Body of pancreas (tissue), 4 donors: ENCODE data around the gene RTRAF. TPM values are rescaled to one million over a fixed set of nuclear protein-coding genes. Genes with fewer than 3 reads are reported as not detected.

Experiments
- ATAC-seq: fragments of 150-250 bp; one replicate; pipeline ENCODE4 v1.9.1; 2016
- DNase-seq, 4 donors: peaks; one replicate each; pipeline ENCODE4 v3.0.0-alpha.2; 2019
- H3K27ac ChIP-seq, 4 donors: fragments of 200-600 bp; sonication (generic); 1 replicate in 3 of 4; 2 replicates in 1 of 4; pipeline versions ENCODE4 v1.5.1 to v1.6.1; 2016 to 2019; ENCODE audit warnings: mild to moderate bottlenecking in 1 of 4, mixed read lengths in 1 of 4, moderate library complexity in 1 of 4
- H3K27me3 ChIP-seq, 2 donors: fragments of 200-600 bp; sonication (generic); one replicate each; pipeline ENCODE4 v1.6.0; 2016; ENCODE audit warnings: mild to moderate bottlenecking in 1 of 2
- H3K36me3 ChIP-seq, 2 donors: fragments of 200-600 bp; sonication (generic); replicated peaks in 1 of 2; 2 replicates each; pipeline ENCODE4 v1.5.1; 2016; ENCODE audit warnings: low read depth in 2 of 2; ENCODE audit not compliant: insufficient read depth in 1 of 2
- H3K4me1 ChIP-seq: fragments of 200-600 bp; sonication (generic); one replicate; pipeline ENCODE4 v1.6.0; 2016
- H3K4me3 ChIP-seq, 2 donors: fragments of 200-600 bp; sonication (generic); 1 replicate in 1 of 2; 2 replicates in 1 of 2; pipeline ENCODE4 v1.5.1; 2016 to 2019
- H3K9me3 ChIP-seq, 3 donors: fragments of 200-600 bp; sonication (generic); 1 replicate in 2 of 3; 2 replicates in 1 of 3; pipeline ENCODE4 v1.5.1; 2016
- POLR2A ChIP-seq, 3 donors: fragments of 450-650 bp; IDR thresholded peaks; one replicate each; pipeline ENCODE4 v1.6.1; 2016; ENCODE audit warnings: antibody characterized with exemption in 3 of 3, mild to moderate bottlenecking in 2 of 3
- WGBS, 2 donors: methylation state at CpG; one replicate each; pipeline ENCODE4 v1.1.5; 2017; 5-methylcytosine and 5-hydroxymethylcytosine counted together
- intact Hi-C: fragments of 100-400 bp; cut with DNase I; formaldehyde crosslinking; loops from one replicate; pipeline ENCODE4 v1.15.1; 2023
- total RNA-seq, 2 donors: library from RNA; depleted of rRNA; stranded (reverse); fragments of >200 nt; gene quantifications; one replicate each; pipeline ENCODE4 v1.1.0, GENCODE V29; 2016
- TF ChIP-seq, protein P1 (sequence below), 7 experiments: fragments of 450-650 bp in 4 of 7; fragments of 200-600 bp in 3 of 7; sonication (generic) in 3 of 7; IDR thresholded peaks; one replicate each; pipeline ENCODE4 v1.5.1; 2016 to 2019; ENCODE audit warnings: antibody characterized with exemption in 7 of 7

Gene RTRAF
- total RNA-seq, 2 donors from 2014 or later = 15.2 to 40.7 TPM

DNA sequence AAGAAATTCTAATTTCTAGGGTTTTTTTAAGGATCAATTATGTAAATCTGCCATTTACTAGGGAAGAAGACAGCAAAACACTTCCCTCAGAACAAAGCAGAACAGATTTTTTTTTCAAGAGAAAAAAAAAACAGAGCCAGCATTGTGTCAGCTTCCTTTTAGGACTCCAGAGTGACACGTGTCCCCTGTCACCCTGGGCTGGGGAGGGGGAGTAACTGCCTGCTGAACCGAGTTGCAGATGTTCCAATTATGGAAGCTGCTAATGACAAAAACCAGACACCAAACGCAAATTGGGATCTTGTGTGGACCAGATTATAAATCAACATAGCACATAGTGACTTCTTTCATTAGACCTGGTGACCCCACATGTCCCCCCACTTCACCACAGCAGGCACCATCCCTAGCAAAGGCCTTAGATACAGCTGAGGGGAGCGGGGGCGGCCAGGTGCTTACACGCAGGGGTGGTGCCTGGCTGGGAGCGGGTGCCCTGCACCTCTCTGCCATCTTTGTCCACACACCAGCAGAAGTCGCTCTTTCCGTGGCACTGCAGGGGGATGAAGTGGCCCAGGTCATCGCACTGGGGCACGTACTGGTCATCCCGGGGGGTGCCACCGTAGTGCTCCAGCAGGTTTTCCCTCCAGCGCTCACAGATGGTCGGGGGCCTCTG is 25.4 kb downstream of the RTRAF start:
- Histone ChIP-seq H3K36me3 (peaks cover 0 to 6% of the 10 kb centered on the region in 2 donors), H3K4me3 (no peak overlapping the region), H3K4me1 (peaks cover 6% of the 10 kb centered on the region), H3K27me3 (no peaks in the 10 kb centered on the region), H3K9me3 (no peaks in the 10 kb centered on the region), H3K27ac (no peak overlapping the region)
- ATAC-seq (no peak), DNase-seq (no peak)
- 75 to 77% methylated on average over 13 to 15 of the region's 15 CpGs for WGBS, 2 donors
- TF ChIP-seq POLR2A (IDR thresholded peaks at IDR 0.05) = no peak
- TF ChIP-seq, protein P1, sequence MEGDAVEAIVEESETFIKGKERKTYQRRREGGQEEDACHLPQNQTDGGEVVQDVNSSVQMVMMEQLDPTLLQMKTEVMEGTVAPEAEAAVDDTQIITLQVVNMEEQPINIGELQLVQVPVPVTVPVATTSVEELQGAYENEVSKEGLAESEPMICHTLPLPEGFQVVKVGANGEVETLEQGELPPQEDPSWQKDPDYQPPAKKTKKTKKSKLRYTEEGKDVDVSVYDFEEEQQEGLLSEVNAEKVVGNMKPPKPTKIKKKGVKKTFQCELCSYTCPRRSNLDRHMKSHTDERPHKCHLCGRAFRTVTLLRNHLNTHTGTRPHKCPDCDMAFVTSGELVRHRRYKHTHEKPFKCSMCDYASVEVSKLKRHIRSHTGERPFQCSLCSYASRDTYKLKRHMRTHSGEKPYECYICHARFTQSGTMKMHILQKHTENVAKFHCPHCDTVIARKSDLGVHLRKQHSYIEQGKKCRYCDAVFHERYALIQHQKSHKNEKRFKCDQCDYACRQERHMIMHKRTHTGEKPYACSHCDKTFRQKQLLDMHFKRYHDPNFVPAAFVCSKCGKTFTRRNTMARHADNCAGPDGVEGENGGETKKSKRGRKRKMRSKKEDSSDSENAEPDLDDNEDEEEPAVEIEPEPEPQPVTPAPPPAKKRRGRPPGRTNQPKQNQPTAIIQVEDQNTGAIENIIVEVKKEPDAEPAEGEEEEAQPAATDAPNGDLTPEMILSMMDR (IDR thresholded peaks at IDR 0.05) = no peak
- intact Hi-C loops = no loop called here

DNA sequence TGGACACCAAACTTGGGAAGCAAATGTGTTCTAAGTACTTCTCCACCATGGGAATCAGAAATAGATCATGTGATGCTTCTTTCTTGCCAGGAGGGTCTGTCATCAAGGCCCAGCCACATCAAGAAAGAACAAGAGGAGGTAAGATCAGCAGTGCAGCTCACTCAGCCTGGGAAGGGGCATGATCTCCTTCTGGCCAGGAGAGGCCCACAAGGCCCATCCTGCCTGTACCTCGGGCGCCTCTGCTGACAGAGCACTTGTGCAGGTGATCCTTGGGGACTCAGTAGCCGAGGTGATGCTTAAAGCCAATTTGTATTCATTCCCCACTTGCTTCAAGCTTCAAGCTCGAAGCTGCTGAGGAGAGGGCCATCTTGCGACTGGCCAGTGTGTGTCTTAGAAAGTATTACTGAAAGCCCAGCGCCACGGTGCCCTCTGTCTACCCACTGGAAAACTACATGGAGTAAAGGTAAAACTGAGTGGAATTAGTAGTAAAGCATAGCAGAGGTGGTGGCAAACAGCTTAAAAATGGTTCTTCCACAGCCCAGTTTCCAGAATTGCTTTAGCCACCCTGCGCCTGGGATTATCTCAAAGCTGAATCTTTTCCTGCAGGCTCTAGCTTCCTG is 26.2 kb downstream of the RTRAF start:
- no peak overlapping the region for H3K27ac ChIP-seq
- no peaks in the 10 kb centered on the region for H3K27me3 ChIP-seq
- ATAC-seq = peak; percentile 61
- WGBS, 2 donors = 45 to 52% methylated on average over 8 of the region's 8 CpGs
- peaks cover 0 to 6% of the 10 kb centered on the region in 2 donors for H3K36me3 ChIP-seq
- intact Hi-C loops = no loop called here
- no peaks in the 10 kb centered on the region for H3K9me3 ChIP-seq
- no peak overlapping the region for H3K4me3 ChIP-seq
- TF ChIP-seq, protein P1 (IDR thresholded peaks at IDR 0.05) = peak in 6 of 7 experiments; percentile 12 to 47 (median 44)
- TF ChIP-seq POLR2A (IDR thresholded peaks at IDR 0.05) = no peak
- peaks cover 6% of the 10 kb centered on the region for H3K4me1 ChIP-seq
- peak; percentile 37 to 65 (median 53) for DNase-seq

DNA sequence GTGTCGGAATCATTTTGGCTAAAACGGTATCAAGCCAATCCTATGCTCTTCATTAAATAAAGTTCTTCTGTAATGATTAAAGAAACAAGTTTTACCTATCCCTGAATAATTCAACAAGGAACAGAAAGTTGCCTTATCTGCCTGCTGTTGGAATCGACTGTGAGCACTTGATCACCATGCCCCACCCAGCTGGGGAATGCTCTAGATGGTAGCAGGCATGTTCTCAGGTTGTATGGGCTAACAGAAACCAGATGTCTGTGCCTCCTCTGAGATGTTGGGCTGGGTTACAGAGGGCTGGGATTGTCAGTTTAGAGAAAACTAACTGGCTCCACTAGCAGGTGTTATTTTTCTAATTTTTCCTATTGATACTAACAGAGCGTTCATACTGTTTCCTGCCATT is 28.9 kb downstream of the RTRAF start:
- no peak for TF ChIP-seq POLR2A (IDR thresholded peaks at IDR 0.05)
- TF ChIP-seq, protein P1 (IDR thresholded peaks at IDR 0.05) = no peak
- Histone ChIP-seq H3K4me1 (no peaks in the 10 kb centered on the region), H3K27ac (no peak overlapping the region), H3K27me3 (no peaks in the 10 kb centered on the region), H3K4me3 (no peak overlapping the region), H3K9me3 (no peaks in the 10 kb centered on the region), H3K36me3 (no peaks in the 10 kb centered on the region)
- 76 to 80% methylated on average over 4 of the region's 4 CpGs for WGBS, 2 donors
- ATAC-seq = no peak
- intact Hi-C loops = no loop called here
- DNase-seq = no peak

DNA sequence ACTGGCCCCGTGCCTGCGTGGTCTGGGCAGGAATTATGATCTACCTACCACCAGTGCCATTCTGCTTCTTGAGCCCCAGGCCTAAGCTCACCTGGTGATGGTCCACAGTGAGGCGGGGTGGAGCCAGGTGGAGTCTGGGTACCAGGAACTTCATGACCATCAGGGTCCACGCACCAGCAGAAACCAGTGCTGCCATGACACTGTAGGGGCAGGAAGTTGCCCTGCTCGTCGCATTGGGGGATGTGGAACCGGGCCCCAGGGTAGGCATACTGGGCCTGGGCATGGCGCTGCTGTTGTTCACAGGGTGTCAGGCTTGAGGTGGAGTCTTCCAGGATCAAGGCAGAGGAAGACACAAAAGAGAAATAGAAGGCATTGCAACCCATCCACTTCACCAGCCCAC is 29.6 kb downstream of the RTRAF start:
- H3K9me3 ChIP-seq = no peaks in the 10 kb centered on the region
- H3K27me3 ChIP-seq = no peaks in the 10 kb centered on the region
- 85 to 94% methylated on average over 7 to 8 of the region's 8 CpGs for WGBS, 2 donors
- H3K4me1 ChIP-seq = no peaks in the 10 kb centered on the region
- H3K27ac ChIP-seq = no peak overlapping the region
- H3K36me3 ChIP-seq = no peaks in the 10 kb centered on the region
- ATAC-seq (no peak), DNase-seq (no peak)
- TF ChIP-seq, protein P1 (IDR thresholded peaks at IDR 0.05) = no peak
- no peak for TF ChIP-seq POLR2A (IDR thresholded peaks at IDR 0.05)
- no peak overlapping the region for H3K4me3 ChIP-seq
- intact Hi-C loops = no loop called here
